PC-3 (cell line): ENCODE data around the gene CALCB. TPM values are rescaled to one million over a fixed set of nuclear protein-coding genes. Genes with fewer than 3 reads are reported as not detected.

Experiments
- ATAC-seq: fragments of 200-7000 bp; cut with Tn5 transposase; 2 replicates; pipeline ENCODE4 v1.9.1; 2020; ENCODE audit warnings: mild to moderate bottlenecking, moderate library complexity
- BruUV-seq: library from RNA; stranded (reverse); fragments of 400-500 nt; replicated peaks from 2 replicates; lab custom pipeline; 2021; lab: Mats Ljungman, UMichigan
- CTCF ChIA-PET: fragments of 300-600 bp; sonication (Branson Sonifier 250); formaldehyde crosslinking; loops from one replicate; lab custom pipeline; 2022; ENCODE audit warnings: antibody characterized with exemption; lab: Charles Lee
- POLR2A ChIA-PET: fragments of 300-600 bp; sonication (Branson Sonifier 250); formaldehyde crosslinking; loops from one replicate; lab custom pipeline; 2022; ENCODE audit warnings: antibody characterized with exemption; ENCODE audit not compliant: unreplicated experiment; lab: Charles Lee
- DNase-seq: peaks from one replicate; pipeline ENCODE4 v3.0.0-alpha.2; 2015
- H2AFZ ChIP-seq: fragments of 300-600 bp; sonication (generic); 2 replicates; pipeline ENCODE4 v1.6.0; 2016; ENCODE audit warnings: antibody characterized with exemption, low read length
- H3F3A ChIP-seq: fragments of 300-600 bp; sonication (generic); one replicate; pipeline ENCODE4 v1.6.0; 2017; ENCODE audit warnings: antibody characterized with exemption, low read length, control low read depth, mild to moderate bottlenecking; ENCODE audit not compliant: unreplicated experiment
- H3K27ac ChIP-seq: fragments of 300-600 bp; sonication (generic); 2 replicates; pipeline ENCODE4 v1.5.1; 2016; ENCODE audit warnings: mild to moderate bottlenecking, low read length
- H3K27me3 ChIP-seq: fragments of 300-600 bp; sonication (generic); 2 replicates; pipeline ENCODE4 v1.6.1; 2016; ENCODE audit warnings: low read length, mixed read lengths
- H3K36me3 ChIP-seq: fragments of 300-600 bp; sonication (generic); 2 replicates; pipeline ENCODE4 v1.6.1; 2016; ENCODE audit warnings: low read depth, mixed run types, low read length, mixed read lengths
- H3K4me1 ChIP-seq: fragments of 300-600 bp; sonication (generic); 2 replicates; pipeline ENCODE4 v1.5.1; 2016; ENCODE audit warnings: low read length; ENCODE audit not compliant: insufficient read depth
- H3K4me2 ChIP-seq: fragments of 300-600 bp; sonication (generic); 2 replicates; pipeline ENCODE4 v1.6.0; 2016; ENCODE audit warnings: low read length
- H3K4me3 ChIP-seq: fragments of 300-600 bp; sonication (generic); 2 replicates; pipeline ENCODE4 v1.5.1; 2016; ENCODE audit warnings: mild to moderate bottlenecking, low read length, mixed read lengths
- H3K79me2 ChIP-seq: fragments of 300-600 bp; sonication (generic); 2 replicates; pipeline ENCODE4 v1.6.1; 2017; ENCODE audit warnings: low read length, mixed read lengths
- H3K9ac ChIP-seq: fragments of 300-600 bp; sonication (generic); 2 replicates; pipeline ENCODE4 v1.6.0; 2016; ENCODE audit warnings: mild to moderate bottlenecking, low read length
- H3K9me2 ChIP-seq: fragments of 300-600 bp; sonication (generic); replicated peaks from 2 replicates; pipeline ENCODE4 v1.6.1; 2016; ENCODE audit warnings: mixed run types, low read length, mixed read lengths
- H3K9me3 ChIP-seq: fragments of 300-600 bp; sonication (generic); 2 replicates; pipeline ENCODE4 v1.6.1; 2016; ENCODE audit warnings: low read length, mixed read lengths
- H4K20me1 ChIP-seq: fragments of 300-600 bp; sonication (generic); 2 replicates; pipeline ENCODE4 v1.6.1; 2016; ENCODE audit warnings: low read length, mixed read lengths
- CTCF ChIP-seq: fragments of 300-600 bp; sonication (generic); conservative IDR thresholded peaks from 2 replicates; pipeline ENCODE4 v1.5.1; 2017; ENCODE audit warnings: antibody characterized with exemption, low read depth, mild to moderate bottlenecking, low read length
- EZH2 ChIP-seq: fragments of 300-600 bp; sonication (generic); IDR thresholded peaks from one replicate; pipeline ENCODE4 v1.6.1; 2017; ENCODE audit warnings: antibody characterized with exemption, mild to moderate bottlenecking, low read length; ENCODE audit not compliant: unreplicated experiment
- EZH2phosphoT487 ChIP-seq: fragments of 300-600 bp; sonication (generic); IDR thresholded peaks from 2 replicates; pipeline ENCODE4 v1.6.1; 2018; ENCODE audit warnings: mild to moderate bottlenecking, antibody characterized with exemption, low read length, borderline replicate concordance
- intact Hi-C: fragments of 100-400 bp; cut with micrococcal nuclease; formaldehyde crosslinking; loops from 2 replicates; pipeline ENCODE4 v1.9.0; 2023
- total RNA-seq: library from RNA; depleted of rRNA; stranded (reverse); fragments of >200 nt; gene quantifications from 2 replicates; pipeline ENCODE4 v1.2.3, GENCODE V29; 2014

CALCB gene
- total RNA-seq, 1 experiment from 2014 or later, result not detected

GRCh38 chr11:15104166-15104565, 30.8 kb downstream of the CALCB start:
- no TSS peak for BruUV-seq
- H3K9me2 ChIP-seq, result no peaks in the 10 kb centered on the region
- no peak overlapping the region for H3K9ac ChIP-seq
- H3K9me3 ChIP-seq, result no peaks in the 10 kb centered on the region
- ATAC-seq (no peak), DNase-seq (no peak)
- no peaks in the 10 kb centered on the region for H3K27me3 ChIP-seq
- H3K27ac ChIP-seq, result no peak overlapping the region
- CTCF ChIA-PET, result no interaction called here
- TF ChIP-seq EZH2, result no peak
- no peak overlapping the region for H3K4me2 ChIP-seq
- no peaks in the 10 kb centered on the region for H3K36me3 ChIP-seq
- POLR2A ChIA-PET, result no interaction called here
- H3K4me3 ChIP-seq, result no peak overlapping the region
- intact Hi-C loops, result no loop called here
- H3F3A ChIP-seq, result no peaks in the 10 kb centered on the region
- H3K79me2 ChIP-seq, result no peaks in the 10 kb centered on the region
- H3K4me1 ChIP-seq, result peaks cover 23% of the 10 kb centered on the region
- H2AFZ ChIP-seq, result no peak overlapping the region
- no peaks in the 10 kb centered on the region for H4K20me1 ChIP-seq

GRCh38 chr11:15106201-15106965, 33.0 kb downstream of the CALCB start:
- Histone ChIP-seq H3K4me2 (peak overlapping the region; percentile 67), H3K9me2 (no peaks in the 10 kb centered on the region), H3K9ac (no peak overlapping the region), H3K27me3 (no peaks in the 10 kb centered on the region), H3F3A (no peaks in the 10 kb centered on the region), H3K4me3 (no peak overlapping the region), H3K36me3 (no peaks in the 10 kb centered on the region), H3K4me1 (peaks cover 23% of the 10 kb centered on the region), H4K20me1 (no peaks in the 10 kb centered on the region), H3K27ac (peak overlapping the region; percentile 64), H3K79me2 (no peaks in the 10 kb centered on the region), H2AFZ (no peak overlapping the region), H3K9me3 (no peaks in the 10 kb centered on the region)
- ChIA-PET POLR2A (no interaction called here), CTCF (no interaction called here)
- intact Hi-C loops, result no loop called here
- TF ChIP-seq EZH2phosphoT487, result no peak
- no peak for TF ChIP-seq EZH2
- no peak for TF ChIP-seq CTCF
- no TSS peak for BruUV-seq
- DNase-seq (peak; percentile 60), ATAC-seq (peak; percentile 56; the same call in 1 of the 2 replicates)

- Histone ChIP-seq H3K27me3 (no peaks in the 10 kb centered on the region), H2AFZ (no peak overlapping the region), H3K9me3 (no peaks in the 10 kb centered on the region), H3K79me2 (no peaks in the 10 kb centered on the region), H3F3A (no peaks in the 10 kb centered on the region), H3K9me2 (no peaks in the 10 kb centered on the region), H3K4me2 (no peak overlapping the region), H4K20me1 (no peaks in the 10 kb centered on the region), H3K36me3 (no peaks in the 10 kb centered on the region), H3K4me3 (no peak overlapping the region), H3K9ac (no peak overlapping the region), H3K4me1 (peaks cover 23% of the 10 kb centered on the region), H3K27ac (no peak overlapping the region)
- TF ChIP-seq CTCF (no peak), EZH2phosphoT487 (no peak), EZH2 (no peak)
- intact Hi-C loops, result no loop called here
- DNase-seq (peak; percentile 16), ATAC-seq (no peak)
- CTCF ChIA-PET, result no interaction called here
- no TSS peak for BruUV-seq
- POLR2A ChIA-PET, result no interaction called here
Measured at GRCh38 chr11:15107730-15108515, 34.5 kb downstream of the CALCB start.
